Occipital lobe (tissue), 2 donors: ENCODE data around the gene HAP1. TPM values are rescaled to one million over a fixed set of nuclear protein-coding genes. Genes with fewer than 3 reads are reported as not detected.
"Not testable (repeated sequence)": the region's sequence is repeated elsewhere in the genome, so short reads cannot be mapped to it uniquely, and the experiment has no call there.

Source experiments
- DNase-seq: peaks from one replicate; lab custom pipeline; 2025; lab: John Stamatoyannopoulos, UW
- total RNA-seq: library from RNA; depleted of rRNA; stranded (reverse); fragments of >200 nt; gene quantifications from one replicate; pipeline ENCODE4 v1.2.3, GENCODE V29; 2014

HAP1 gene
- total RNA-seq, 1 donor from 2014 or later = 0.16 TPM

DNA sequence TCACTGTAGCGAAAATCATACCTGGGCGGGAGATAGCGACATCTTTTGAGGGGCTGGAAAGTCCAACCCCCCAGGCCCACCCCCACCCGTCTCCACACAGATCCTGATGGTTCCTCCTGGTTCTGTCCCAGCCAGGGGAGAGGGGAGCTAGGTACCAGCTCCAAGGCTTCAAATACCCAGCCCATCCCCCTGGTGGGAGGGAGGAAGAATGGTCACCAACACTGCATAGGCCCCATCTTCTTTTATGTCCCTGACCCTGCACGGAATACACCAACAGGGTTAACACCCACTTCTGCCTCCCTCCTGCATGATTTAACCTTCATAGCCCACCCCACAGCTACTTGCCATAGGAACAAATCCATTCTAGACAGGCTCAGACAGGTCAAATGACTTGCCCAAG lies 9.3 kb downstream of the HAP1 start:
- DNase-seq = no peak

DNA sequence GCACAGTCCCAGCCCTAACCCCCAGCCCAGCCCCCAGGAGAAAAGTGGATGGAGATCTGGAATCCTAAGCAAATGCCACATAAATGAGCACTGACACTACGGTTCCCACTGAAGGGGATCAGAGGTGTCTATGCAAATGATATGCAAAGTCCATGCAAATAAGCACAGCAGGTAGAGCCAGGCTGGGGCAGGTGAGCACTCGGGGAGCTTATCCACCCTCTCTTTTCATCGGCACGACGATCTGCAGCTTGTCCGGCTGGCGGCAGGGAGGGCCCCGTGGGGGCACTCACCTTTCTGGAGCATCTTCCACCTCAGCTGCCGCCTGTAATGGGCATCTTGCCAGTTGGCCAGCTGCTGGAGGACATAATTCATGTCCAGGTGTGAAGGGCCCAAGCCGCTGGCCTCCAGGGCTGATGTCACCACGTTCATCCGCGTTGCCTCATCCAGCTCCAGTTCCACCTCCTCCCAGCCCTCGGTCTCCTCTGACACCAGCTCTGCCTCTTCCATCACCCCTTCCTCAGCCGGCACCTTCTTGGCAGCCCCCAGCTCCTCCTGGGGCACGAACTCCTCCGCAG lies 9.9 kb downstream of the HAP1 start:
- DNase-seq = no peak

DNA sequence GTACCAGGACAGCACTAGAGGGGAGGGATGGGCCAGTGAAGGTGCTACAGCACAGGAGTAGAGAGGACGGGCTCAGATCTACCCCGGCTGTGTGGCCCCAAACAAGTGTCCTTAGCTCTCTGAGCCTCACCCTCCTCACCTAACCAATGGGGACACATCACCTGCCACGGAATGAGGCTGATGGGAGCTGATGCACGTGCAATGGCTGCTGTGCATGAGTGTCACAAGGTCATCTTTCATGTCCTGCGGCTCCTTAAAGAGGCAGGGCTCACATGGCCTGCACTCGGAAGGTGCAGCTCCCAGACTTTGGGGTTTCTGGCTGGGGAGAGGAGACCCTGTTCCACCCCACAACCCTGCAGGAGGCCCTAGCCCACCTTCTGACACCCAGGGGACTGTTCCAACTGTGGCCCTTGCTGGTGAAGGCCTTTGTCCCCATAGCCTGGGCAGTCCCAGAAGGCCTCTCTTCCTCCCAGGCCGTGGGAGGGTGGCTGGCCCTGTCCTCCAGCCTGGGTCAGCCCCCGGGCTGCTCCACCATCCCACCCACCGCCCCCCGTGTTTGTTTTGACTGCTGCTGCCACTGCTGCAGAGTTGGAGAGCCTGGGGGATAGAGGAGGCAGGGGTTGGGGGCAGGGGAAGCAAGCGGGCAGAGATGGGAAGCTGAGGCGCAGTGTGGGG lies 10.5 kb downstream of the HAP1 start:
- DNase-seq = no peak

DNA sequence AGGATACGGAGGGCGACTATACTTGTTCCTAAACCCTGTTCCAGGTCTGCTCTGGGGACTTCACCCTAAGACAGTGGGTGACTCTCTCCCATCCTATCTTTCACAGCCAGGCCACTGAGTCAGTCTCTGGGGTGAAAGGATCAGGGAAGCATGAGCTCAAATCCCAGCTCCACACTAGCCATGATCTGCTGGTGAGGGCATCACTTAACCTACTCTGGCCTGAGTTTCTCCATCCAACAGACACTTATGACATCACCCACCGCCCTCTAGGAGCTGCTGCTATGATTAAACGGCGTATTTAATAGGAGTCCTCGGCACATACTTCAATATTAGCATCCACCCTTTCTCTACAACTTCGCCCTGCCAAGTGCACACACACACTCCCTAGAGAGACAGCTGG lies 12.2 kb downstream of the HAP1 start:
- no peak for DNase-seq

DNA sequence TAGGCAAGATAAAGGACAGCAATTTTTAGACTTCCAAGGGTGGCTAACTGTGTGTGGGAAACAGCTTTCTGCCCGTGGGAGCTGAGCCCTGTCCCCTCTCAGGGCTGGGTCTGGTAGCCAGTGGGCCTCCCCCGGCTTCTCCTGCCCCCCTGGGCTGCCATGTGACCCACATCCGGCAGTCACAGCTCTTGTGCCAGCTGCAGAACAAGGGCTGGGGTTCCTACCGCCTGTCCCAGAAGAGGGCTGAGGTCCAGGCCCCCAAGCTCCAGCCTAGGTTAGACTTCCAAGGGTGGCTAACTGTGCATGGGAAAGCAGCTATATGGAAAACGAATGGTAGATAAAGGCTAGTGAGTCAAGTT lies 16.2 kb downstream of the HAP1 start:
- DNase-seq = no peak

DNA sequence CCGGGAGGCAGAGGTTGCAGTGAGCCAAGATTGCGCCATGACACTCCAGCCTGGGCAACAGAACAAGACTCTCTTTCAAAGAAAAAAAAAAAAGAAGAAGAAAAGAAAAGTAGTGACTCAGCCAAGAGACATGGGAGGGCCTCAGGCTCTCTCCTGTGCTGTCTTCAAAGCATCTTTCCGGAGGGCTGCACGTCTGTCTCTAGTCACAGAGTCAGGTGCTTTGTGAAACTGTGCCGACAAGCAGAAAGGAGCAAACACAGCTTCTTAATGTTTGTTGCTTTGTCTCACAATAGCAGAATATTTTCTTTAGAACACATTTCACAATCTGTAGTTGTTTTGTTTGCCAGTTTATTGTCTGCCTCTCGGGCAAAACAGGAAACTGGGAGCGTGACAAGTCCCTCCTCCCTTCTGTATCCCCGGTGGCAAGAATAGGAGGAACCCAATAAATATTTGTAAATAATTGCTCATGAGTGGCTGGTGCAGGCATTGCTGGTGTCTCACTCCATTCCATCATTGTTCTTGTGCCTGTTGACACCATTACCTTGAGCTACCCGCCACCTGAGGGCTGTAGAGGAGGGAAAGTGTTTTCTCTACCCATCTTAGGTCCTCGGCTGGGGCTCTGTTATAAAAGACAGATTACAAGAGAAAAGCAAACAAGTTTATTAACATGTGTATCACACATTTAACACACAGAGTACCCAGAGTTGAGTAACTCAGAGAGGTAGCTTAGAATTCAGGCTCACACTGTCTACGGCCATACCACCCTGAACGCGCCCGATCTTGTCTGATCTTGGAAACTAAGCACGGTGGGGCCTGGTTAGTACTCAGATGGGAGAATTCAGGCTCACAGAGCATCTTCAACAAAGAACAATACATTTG lies 16.8 kb downstream of the HAP1 start:
- no peak for DNase-seq

DNA sequence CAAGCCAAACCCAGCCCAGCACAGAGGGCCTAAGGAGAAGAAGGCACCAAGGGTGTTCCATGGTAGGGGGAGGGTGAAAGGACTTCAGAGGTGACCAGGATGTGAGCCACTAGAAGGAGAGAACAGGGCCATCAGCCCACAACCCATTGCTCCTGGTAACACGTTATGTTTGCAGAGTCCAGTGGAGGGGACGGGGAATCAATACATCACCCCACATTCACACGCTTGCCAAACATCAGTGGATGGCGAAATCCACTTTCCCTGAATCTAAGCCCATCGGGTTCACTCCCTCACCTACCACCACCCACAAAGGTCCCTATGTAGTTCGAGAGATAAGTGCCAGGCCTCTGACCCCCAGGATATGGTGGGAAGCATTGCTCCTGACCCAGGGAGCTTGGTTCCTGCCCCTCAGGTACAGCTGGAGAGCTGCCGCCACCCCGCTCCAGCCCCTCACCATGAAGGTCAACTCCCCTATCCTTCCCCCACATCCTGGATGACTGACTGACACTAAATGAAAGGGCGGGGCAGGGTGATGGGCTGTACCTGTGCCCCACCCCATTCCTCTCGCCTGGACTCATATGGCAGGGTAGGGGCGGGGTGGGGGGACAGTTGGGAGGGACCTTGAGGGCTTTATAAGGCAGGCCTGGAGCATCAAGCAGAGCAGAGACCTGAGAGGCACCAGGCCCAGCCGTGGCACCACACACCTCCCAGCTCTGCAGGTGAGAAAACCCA lies 22.6 kb downstream of the HAP1 start, which contains the start of gene GAST:
TSS of gene GAST (plus strand) at position 663 of the 732 bp plus-strand sequence. CDS start 3,106 bp downstream, outside the sequence.
- DNase-seq = no peak

DNA sequence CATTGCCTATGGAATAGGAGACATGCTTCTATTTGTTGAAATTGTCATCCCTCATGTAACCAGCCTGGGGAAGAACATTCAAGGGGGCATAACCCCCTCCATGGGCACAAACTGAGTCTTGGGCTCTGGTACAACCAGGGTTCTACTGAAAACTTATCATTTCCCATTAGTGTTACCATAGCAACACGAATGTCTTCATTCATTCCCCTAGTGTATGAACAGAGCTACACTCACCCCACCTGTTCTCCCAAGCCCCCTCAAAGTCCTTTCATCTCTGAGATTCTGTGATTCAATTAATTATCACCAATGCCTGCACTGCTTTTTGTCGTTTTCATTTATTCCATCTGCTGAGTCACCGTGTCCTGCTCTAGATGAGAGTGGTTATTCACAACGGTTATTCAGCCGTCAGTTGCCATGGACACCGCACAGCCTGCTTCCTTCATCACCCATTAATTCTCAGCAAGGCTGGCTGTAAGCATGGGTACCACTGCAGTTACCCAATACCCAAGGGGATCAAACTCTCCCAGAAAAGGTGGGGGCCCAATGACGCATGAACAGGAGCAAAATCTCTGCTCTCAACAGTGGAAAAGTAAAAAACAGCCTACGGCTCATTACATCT lies 23.9 kb downstream of the HAP1 start:
- peak; percentile 72 for DNase-seq

DNA sequence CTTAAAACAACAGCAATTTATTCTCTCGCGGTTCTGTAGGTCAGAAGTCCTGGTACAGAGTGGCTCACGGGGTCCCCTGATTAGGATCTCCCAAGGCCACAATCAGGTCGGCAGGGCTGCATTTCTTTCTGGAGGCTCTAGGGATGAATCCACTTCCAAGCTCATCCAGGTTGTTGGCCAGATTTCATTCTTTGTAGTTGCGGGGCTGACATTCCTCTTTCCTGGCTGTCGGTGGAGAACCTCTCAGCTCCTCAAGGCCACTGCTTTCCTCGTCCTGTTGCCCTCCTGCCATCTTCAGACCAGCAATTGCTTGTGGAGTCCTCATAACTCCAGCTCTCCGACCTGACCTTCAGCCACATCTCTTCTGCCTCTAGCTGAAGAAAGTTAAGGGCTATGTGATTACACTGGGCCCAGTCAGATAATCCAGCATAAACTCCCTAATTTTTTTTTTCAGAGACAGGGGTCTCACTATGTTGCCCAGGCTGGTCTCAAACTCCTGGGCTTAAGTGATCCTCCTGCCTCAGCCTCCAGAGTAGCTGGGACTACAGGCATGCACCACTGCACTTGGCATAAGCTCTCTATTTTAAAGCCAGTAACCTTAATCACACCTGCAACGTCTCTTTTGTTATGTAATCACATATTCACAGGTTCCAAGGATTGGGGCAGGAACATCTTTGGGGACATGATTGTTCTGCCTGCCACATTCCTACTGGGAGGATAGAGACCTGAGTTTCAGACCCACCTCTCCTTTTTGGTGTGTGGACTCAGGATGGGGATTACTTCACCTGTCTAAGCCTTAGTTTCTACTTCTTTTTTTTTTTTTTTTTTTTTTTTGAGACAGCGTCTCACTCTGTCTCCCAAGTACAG lies 26.4 kb downstream of the HAP1 start:
- DNase-seq = no peak

DNA sequence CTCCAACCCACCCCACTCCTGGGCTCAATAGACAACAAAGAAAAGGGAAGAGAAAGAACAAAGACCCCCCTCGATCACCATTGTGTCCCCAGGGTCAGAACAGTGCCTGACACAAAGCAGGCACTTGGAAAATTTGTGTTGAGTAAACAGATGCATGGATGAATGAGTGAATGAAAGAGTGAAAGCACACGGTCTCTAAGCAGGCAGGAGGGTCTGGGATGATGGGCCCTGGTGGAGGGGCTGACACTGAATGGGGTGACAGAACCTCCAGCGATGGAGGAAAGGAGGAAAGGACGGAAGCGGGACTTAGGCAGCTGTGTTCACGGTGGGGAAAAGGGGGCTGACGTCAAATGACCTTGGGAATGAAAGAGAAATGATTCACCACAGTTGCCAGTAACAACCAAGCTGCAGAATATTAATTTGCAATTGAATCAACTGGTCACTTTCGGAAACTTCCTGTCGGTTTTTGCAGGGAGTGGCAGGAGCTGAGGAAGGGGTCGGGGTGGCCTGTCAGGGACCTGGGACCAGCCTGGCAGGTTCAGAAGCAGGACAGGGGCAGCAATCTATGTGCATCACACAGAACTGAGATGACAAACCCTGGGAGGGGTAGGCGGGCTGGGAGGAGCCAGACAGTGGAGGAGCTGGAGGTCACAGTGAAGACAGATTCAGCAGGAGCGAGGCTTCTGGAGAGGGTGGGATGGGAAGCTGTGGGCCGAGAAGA lies 29.0 kb downstream of the HAP1 start:
- DNase-seq = no peak

DNA sequence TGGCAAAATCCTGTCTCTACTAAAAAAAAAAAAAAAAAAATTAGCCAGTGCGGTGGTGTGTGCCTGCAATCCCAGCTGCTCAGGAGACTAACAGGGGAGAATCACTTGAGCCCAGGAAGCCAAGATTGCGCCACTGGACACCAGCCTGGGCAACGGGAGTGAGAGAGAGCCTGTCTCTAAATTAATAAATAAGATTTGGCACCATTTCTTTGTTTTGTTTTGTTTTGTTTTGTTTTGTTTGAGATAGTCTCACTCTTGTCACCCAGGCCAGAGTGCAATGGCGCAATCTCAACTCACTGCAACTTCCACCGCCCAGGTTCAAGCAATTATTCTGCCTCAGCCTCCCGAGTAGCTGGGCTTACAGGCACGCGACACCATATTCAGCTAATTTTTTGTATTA lies 31.7 kb downstream of the HAP1 start:
- DNase-seq = no peak

DNA sequence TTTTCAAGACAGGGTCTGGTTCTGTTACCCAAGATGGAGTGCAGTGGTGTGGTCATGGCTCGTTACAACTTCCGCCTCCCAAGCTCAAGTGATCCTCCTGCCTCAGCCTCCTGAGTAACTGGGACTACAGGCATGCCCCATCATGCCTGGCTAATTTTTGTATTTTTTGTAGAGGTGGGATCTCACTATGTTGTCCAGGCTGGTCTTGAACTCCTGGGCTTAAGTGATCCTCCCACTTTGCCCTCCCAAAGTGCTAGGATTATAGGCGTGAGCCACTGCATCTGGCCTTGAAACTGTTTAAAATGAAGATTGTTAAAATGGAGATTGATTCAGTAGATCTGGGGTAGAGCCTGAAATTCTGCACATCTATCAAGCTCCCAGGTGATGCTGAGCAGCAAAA lies 33.6 kb downstream of the HAP1 start:
- DNase-seq = not testable (repeated sequence)

DNA sequence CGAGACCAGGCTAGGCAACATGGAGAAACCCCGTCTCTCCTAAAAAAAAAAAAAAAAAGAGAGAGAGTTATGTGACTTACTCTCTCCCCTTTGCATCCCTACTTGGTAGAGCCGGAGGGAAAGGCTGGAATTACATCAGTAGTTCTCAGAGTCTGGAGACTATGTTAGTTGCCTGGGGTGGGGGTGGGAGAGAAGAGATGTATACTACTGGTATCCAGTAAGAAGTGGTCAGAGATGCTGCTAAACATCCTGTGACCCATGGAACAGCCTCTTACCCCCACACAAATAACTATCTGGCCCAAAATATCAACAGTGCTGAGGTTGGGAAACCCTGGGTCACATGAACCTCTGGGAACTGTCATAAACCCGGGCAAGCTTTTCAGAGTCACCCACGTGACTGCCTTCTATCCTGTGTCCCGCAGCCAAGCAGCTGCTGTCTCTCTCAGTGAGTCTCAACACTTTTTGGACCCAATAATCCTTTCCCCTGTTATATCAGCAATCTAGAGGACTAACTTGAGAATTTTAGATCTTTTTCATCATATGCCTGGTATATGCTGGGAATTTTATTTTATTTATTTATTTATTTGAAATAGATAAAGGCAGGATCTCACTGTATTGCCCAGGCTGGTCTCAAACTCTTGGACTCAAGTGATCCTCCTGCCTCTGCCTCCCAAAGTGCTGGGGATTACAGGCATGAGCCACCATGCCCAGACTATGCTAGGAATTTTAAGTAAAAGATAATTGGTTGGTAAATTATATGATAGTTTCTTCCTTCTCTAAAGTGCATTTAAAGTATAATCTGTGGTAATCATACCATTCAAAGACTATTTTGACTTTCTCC lies 37.1 kb downstream of the HAP1 start:
- no peak for DNase-seq

DNA sequence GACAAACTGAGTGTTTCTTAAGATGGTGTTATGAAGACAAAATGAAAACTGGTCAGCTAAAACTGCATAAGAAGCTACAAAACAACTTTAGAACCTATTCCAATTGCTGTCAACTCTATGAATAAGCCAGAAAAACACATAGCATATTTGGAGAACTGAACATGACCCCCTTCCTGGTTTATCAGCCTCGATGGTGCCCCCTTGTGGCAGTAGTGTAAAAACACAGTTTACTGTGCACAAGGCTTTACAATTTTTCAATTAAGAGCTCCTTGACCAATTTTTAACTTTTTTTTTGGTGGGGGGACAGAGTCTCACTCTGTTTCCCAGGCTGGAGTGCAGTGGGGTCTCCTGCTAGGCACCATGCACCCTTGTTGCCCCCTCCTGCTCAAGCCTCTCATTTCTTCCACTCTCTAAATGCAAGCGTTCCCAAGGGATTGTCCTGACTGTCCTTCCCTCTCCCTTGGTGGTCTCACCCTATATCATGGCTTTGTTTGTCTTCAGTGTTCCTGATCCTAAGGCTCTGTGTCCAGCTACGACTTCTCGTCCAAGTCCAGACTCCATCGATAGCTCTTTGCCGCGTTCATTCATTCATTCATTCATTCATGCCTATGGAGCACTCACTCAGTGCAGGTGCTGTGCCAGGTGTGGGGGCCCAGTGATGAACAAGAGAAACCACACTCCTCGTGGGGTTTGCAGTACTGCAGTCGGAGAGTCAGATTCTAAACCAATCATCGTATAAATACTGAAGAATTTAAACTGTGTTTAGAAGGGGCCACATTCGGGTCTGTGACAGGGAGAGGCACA lies 38.3 kb downstream of the HAP1 start:
- DNase-seq = no peak

DNA sequence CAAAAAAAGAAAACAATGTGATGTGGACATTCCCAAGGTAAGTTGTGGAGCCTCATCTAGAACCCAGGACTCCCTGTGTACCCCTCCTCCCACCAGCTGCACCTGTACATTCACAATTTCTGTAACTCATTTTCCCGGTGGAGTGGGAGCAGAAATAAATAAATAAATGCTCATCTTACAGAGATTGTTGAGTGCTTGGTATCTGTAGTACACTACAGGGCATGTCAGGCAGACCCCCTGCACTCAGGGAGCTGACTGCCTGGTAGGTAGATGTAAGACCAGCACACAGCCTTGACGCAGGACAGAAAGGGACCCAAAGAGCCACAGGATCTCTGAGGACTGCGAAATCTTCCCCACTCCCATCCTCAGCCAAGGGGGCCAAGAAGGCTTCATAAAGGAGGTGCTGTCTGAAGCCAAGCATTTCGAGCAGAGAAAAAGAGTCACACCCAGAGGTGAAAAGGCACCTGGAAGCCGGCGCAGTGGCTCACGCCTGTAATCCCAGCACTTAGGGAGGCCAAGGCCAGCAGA lies 39.2 kb downstream of the HAP1 start:
- no peak for DNase-seq

DNA sequence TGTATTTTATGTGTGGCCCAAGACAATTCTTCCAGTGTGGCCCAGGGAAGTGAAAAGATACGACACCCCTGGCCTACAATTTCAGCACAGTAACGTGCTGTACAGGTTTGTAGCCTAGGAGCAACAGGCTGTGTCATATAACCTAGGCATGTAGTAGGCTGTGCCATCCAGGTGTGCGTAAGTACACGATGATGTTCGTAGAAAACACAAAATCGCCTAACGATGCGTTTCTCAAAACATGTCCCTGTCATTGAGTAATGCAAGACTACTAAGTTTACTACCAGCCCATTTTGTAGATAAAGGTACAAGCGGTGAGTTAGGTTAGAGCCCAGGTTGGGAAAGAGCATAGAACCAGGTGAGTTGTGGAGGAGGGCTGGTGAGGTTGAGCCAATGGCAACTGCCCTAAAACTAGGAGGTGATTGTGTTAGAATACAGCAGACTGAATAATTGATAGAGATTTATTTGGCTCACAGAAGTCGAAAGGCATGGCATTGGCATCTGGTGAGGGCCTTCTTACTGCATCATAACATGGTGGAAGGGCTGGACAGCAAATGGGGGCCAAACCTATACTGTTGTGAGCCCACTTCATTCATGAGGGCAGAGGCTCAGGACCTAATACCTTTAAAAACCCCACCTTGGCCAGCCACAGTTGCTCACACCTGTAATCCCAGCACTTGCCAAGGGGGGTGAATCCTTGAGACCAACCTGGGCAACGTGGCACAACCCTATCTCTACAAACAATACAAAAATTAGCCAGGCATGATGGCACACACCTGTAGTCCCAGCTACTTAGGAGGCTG lies 41.5 kb downstream of the HAP1 start:
- DNase-seq = no peak
